Iris pigment epithelial cell (primary cell): ENCODE measurements around the gene LMAN1L.
A peak's percentile ranks its signal among the peaks of the same experiment; 100 is the strongest.
"Not testable (repeated sequence)": the region's sequence is repeated elsewhere in the genome, so short reads cannot be mapped to it uniquely, and the experiment has no call there.

Experiments
- DNase-seq: peaks from one replicate; pipeline ENCODE4 v3.0.0-alpha.2; 2011; ENCODE audit warnings: low read depth

LMAN1L gene

DNA sequence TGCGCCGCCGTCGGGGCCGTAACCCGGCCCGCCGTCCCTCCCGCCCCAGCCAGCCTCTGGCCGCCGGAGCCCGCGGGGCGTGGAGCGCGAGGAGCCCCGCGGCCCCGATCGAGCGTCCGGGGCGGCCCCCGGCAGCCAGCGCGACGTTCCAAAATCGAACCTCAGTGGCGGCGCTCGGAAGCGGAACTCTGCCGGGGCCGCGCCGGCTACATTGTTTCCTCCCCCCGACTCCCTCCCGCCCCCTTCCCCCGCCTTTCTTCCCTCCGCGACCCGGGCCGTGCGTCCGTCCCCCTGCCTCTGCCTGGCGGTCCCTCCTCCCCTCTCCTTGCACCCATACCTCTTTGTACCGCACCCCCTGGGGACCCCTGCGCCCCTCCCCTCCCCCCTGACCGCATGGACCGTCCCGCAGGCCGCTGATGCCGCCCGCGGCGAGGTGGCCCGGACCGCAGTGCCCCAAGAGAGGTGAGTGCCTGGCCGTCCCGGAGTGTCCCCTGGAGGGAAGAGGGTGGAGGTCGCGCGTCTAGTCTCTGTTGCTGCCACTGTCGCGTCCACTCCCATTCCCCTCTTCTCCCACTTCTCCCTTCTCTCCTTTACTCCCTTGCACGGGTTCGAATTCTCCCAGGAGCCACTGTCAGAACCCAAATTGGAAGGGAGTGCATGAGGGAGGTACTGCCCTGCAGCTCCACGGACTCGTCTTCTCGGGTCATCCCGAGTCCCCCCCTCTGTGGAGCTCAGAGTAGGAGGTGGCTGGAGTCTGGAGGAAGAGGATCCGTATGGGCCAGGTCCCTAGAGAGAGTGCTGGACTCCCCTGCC is 30.2 kb upstream of the LMAN1L start:
- DNase-seq, result no peak

GRCh38 chr15:74783072-74783807 is 29.4 kb upstream of the LMAN1L start:
- DNase-seq, result peak; percentile 38

- DNase-seq, result no peak
Observed at GRCh38 chr15:74783808-74784175, 28.8 kb upstream of the LMAN1L start.

DNA sequence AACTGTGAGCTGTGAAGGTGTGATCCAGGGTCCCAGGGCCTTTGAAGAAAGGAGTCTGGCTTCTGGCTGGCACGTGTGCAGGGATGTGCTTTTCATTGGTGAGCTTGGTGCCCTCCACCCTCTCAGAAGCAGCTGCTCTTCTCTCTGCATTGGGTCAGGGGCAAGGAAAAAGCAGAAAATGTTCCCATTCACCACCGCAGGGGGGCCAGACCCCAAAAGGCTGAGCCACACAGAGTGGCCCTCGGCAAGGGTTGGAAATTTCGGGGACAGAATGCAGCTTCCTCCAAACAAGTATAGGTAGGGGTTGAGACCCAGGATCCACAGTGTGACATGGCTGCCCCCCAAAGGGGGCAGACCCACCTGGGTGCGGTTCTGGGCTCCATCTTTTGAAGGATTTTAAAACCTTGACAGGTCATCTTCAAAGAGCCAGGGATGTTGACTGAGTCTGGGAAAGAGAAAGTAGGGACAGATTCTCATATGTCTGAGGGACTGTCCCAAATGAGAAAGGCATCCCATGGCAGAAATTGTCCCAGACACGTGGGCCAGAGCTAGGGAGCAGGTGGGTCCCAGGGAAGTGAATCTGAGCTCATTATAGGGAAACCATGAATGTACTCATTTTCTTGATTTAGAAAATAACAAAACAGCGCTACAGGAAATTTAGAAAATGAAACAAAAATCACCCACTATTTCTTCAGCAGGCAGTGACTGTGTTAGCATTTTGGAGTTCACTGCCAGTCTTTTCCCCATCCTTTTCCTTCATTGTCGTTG is 28.0 kb upstream of the LMAN1L start:
- no peak for DNase-seq

DNA sequence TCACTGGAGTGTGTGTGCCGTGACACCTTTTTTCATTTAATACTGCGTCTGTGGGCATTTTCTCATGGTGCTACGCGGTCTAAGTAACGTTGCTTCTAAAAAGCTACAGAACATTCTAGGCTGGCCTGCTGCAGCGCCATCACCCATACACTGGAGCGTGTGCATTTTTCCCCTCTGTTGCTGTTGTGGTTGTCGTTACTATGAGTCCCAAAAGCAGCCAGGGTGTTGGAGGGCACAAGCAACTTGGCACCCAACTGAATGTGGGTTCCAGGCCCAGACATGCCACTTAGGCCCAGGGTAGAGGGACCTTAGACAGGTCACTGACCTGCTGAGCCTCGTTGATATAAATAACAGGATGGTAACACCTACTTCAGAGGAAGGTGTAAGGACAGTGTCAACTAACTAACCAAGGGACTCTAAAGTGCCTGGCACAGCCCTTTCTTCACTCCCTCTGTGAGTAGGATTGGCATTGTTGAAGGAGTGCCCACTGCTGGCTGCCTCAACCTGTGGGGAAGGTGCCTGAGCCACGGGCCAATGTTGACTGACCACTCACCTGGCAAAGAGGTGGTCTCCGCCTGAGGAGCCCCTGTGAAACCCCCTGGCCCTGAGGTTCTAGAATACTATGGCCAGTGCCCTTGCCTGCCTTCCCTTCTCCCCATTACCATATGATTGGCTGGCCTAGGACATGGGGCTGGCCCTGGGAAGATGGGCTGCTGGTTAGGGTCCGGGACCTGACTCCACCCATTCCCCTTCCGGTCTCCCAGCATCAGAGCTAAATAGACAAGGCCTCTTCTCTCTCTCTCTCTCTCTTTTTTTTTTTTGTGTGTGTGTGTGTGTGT is 27.2 kb upstream of the LMAN1L start:
- DNase-seq, result no peak

DNA sequence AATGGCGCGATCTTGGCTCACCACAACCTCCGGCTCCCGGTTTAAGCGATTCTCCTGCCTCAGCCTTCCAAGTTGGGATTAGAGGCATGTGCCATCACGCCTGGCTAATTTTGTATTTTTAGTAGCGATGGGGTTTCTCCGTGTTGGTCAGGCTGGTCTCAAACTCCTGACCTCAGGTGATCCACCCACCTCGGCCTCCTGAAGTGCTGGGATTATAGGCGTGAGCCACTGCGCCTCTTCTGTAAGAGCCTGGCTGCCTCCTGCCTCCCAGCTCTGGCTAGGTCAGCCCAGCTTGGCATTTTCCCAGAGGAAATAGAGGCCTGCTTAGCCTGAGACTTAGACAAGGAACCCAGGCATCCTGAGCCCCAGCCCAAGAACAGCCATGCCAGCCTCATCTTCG is 26.6 kb upstream of the LMAN1L start:
- DNase-seq, result not testable (repeated sequence)

DNA sequence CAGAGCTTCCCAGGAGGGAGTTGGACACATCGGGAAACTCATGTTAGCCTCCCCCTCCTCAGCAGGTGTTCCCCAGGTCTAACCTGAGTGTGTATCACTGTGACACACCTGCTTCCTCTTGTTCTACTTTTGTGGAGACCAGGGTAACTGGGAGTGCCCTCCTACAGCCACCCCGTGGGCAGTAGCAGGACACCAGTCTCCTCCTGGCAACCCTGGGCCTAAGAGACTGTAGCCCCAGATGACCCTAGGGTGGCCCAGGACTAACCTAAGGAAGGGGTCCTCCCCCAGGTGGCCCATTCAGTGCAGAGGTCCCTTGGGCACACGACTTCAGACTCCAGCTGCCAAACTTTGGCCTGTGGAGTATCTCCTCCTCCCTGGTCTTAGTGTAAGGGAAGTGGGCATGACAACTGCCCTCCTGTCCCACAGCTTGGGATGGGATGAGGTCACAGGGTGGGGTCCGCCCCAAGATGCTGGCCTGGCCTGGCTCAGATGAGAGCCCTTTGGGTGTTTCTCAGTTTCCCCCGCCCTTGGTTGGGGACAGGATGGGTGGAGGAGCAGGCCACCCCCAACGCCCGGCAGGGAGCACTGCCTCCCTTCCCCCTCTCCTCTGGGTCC is 26.0 kb upstream of the LMAN1L start:
- no peak for DNase-seq

GRCh38 chr15:74787251-74788041 is 25.2 kb upstream of the LMAN1L start:
- DNase-seq, result peak; percentile 88

DNA sequence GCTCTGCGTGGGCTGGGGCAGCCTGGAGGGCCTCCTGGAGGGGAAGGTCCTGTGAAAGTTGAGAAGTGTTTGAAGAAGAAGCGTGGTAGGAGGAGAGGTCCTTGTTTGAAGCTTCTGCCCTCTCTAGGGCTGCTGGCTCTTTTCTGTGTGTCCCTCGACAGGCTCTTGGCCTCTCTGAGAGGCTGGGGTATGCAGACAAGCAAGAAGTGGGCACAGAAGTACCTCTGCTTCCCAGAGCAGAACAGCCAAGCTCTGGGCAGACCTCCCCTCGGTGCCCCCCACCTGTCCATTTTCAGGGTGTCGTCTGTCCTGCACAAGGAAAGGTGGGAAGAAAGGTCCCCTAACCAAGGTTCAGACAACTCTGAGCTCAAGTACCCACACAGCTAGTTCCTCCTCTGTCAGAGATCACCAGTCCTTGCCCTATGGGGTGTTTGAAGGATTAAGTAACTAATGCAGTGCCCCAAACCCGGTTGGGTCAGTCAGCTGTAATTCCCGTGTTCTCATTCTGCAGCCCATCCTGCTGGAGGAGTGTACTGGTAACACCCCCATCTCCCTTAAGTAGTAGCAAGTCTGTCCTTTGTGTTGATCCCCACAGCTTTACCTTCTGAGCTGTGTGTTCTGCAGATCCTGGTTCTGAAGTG is 24.5 kb upstream of the LMAN1L start:
- no peak for DNase-seq

DNA sequence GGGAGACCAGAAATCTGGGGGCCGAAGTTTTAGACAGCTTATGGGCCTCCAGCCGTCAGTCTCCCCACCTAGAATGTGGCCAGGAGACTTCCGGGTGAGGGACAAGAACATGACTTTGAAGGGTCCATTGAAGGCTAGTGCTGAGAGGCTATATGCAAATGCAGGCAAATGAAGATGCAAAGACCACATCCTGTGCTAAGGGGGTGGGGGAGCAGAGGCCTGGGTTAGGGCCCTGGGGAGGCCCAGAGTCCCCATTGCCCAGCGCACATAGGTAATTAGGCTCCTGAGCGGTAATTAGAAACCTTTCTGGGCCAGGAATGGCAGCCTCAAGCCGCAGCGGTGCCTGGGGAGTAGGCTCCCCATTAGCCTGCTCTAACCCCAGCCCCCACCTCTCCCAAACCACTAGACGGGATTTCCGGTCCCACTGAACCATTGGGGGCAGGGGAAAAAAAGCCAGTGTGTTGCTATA is 23.9 kb upstream of the LMAN1L start:
- no peak for DNase-seq

- DNase-seq, result no peak
Observed at GRCh38 chr15:74789171-74789631, 23.4 kb upstream of the LMAN1L start.

DNA sequence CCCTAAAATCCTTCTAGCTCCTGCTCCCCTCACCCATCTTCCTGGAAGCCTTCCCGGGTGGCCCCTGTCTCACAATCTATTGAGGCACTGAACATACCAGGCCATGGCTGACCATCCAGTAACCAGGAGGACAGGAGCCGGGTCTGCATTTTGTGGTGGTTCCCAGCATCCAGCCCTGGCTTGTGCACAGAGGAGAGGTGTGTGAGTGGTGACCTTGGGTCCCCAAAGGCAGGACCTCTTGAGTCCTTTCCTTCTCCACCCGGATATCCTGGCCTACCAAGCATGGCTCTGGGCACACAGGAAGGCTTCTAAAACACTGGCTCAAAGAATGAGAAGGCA is 22.9 kb upstream of the LMAN1L start:
- no peak for DNase-seq

DNA sequence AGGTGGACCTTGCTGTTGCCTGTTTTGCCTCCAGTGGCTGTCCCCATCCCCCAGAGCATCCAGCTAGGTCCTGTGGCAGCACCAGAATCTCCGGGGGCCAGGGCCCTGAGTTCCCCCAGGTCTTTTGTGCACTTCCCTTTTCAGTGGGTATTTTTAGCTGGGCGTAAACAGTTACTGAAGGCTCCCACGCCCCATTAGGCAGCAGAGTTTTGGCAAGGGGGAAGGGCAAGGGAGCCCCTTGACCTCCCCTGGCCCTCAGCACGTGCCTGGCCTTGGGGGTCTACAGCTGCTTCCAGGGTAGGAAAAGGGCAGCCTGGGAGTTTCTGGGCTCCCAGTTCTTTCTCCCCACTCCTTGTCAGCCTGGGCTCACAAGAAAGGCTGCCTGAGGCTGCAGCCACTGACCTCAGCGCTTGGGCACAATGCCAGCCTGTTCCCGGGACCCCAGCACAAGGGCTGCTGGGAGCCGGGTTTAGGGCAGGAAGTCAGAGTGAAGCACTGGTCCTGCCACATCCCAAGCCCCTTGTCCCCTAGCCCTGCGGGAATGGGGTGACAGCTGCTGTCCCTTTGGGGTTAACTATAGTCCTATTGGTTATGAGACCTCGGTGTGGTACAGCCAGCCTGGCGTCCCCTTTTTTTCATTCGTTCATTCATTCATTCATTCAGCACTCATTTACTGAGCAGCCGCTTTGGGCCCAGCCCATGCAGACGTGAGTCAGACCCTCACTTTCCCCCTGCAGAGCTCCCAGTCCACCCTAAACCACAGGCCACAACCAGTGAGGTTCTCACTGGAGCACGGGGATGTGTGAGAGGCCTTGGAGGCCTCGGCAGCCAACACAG is 22.3 kb upstream of the LMAN1L start:
- DNase-seq, result peak; percentile 91

GRCh38 chr15:74791007-74791406 is 21.6 kb upstream of the LMAN1L start:
- DNase-seq, result no peak

GRCh38 chr15:74791667-74792066 is 21.0 kb upstream of the LMAN1L start:
- DNase-seq, result no peak

GRCh38 chr15:74792227-74793016 is 20.2 kb upstream of the LMAN1L start:
- no peak for DNase-seq

DNA sequence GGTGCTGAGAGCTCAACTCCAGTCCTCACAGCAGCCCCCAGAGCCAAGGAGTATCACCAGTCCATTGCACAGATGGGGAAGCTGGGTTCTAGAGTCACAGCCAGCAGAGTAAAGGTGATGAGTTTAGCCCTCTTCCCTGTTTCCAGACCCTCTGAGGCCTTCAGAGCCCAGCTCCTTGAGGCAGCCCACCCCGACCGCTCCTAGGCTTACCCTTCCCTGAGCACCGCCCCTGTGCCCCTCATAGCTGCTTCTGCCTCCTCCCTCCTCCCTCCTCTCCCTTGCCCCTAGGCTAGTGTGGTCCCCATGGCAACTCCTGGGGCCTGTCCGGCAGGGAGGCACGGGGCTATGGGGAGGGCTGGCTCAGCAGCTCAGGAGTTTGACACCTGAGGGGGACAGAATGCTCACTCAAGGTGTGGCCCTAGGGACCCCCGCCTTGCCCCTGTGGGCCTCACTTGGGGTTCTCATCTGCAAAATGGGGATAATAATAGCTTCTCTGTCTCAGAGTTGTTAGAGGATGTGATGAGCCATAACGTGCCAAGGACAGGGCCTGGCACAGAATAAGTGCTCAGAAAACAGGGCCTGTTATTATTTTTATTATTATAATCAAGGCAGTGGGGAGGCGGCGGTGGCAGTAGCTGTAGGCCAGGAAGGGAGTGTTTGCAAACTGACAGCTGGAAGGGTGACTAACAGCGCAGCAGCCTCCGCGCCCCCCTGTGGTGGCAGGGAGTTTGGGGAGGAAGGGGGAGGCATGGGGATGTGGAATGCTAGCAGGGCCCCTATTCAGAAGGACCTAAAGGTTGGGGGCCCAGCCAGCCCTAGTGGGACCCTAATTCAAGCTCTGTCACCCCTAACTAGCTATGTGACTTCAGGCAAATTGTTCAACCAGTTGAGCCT is 19.3 kb upstream of the LMAN1L start:
- peak; percentile 39 for DNase-seq
